ENCODE results near the gene CREB3L2. TPM values are rescaled to one million over a fixed set of nuclear protein-coding genes. Genes with fewer than 3 reads are reported as not detected.
A peak's percentile ranks its signal among the peaks of the same experiment; 100 is the strongest.

Gene CREB3L2
- total and polyA plus RNA-seq, 2 of the 13 experiments (the other 11 are each of a cell fraction or from before 2014, with no cell fraction given) = 22.1 to 41.1 TPM

DNA sequence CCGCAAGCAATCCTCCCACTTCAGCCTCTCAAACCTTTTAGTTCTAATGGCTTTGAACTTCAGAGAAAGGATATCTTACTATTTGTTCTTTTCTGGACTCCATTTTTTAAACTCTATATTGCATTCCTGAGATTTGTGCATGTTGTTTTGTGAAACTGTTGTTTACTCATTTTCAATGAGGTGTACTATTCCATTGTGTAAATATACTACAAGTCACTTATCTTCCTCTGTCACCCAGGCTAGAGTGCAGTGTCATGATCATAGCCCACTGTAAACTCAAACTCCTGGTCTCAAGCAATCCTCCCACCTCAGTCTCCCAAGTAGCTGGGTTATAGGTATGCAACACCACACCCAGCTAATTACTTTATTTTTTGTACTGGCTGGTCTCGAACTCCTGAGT is 43.0 kb upstream of the CREB3L2 start (continued):
- no peak for TF ChIP-seq SP2 (CRISPR knock-in tag; IDR thresholded peaks at IDR 0.05)
- no peak for TF ChIP-seq SMARCE1 (IDR thresholded peaks at IDR 0.05; ENCODE audit: borderline replicate concordance)
- no peak for TF ChIP-seq E2F1 (CRISPR knock-in tag; IDR thresholded peaks at IDR 0.05)
- TF ChIP-seq ZNF263 (CRISPR knock-in tag; IDR thresholded peaks at IDR 0.05) = no peak
- TF ChIP-seq POLR2AphosphoS5 (IDR thresholded peaks at IDR 0.05; ENCODE audit: low read depth, low read length) = no peak
- no peak for TF ChIP-seq FOXP1 (IDR thresholded peaks at IDR 0.05)
- peak; percentile 50; the same call in 1 of the 2 replicates for TF ChIP-seq FOXP1 (CRISPR knock-in tag; IDR thresholded peaks at IDR 0.05)
- TF ChIP-seq FOXA1 (IDR thresholded peaks at IDR 0.05) = no peak
- 0 out of 2 replicates have a peak, but pooled peaks have one; percentile 11 for TF ChIP-seq FOXA1 (CRISPR knock-in tag; IDR thresholded peaks at IDR 0.05)
- peak; percentile 53; the same call in 1 of the 2 replicates for TF ChIP-seq FOXA3 (CRISPR knock-in tag; IDR thresholded peaks at IDR 0.05)
- TF ChIP-seq ZNF598 (CRISPR knock-in tag; IDR thresholded peaks at IDR 0.05; ENCODE audit: borderline replicate concordance) = no peak
- TF ChIP-seq MEIS1 (CRISPR knock-in tag; IDR thresholded peaks at IDR 0.05; ENCODE audit: borderline replicate concordance) = no peak
- no peak for TF ChIP-seq ZSCAN29 (CRISPR knock-in tag; conservative IDR thresholded peaks at IDR 0.05)
- TF ChIP-seq, protein P1, sequence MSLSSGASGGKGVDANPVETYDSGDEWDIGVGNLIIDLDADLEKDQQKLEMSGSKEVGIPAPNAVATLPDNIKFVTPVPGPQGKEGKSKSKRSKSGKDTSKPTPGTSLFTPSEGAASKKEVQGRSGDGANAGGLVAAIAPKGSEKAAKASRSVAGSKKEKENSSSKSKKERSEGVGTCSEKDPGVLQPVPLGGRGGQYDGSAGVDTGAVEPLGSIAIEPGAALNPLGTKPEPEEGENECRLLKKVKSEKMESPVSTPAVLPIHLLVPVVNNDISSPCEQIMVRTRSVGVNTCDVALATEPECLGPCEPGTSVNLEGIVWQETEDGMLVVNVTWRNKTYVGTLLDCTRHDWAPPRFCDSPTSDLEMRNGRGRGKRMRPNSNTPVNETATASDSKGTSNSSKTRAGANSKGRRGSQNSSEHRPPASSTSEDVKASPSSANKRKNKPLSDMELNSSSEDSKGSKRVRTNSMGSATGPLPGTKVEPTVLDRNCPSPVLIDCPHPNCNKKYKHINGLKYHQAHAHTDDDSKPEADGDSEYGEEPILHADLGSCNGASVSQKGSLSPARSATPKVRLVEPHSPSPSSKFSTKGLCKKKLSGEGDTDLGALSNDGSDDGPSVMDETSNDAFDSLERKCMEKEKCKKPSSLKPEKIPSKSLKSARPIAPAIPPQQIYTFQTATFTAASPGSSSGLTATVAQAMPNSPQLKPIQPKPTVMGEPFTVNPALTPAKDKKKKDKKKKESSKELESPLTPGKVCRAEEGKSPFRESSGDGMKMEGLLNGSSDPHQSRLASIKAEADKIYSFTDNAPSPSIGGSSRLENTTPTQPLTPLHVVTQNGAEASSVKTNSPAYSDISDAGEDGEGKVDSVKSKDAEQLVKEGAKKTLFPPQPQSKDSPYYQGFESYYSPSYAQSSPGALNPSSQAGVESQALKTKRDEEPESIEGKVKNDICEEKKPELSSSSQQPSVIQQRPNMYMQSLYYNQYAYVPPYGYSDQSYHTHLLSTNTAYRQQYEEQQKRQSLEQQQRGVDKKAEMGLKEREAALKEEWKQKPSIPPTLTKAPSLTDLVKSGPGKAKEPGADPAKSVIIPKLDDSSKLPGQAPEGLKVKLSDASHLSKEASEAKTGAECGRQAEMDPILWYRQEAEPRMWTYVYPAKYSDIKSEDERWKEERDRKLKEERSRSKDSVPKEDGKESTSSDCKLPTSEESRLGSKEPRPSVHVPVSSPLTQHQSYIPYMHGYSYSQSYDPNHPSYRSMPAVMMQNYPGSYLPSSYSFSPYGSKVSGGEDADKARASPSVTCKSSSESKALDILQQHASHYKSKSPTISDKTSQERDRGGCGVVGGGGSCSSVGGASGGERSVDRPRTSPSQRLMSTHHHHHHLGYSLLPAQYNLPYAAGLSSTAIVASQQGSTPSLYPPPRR (CRISPR knock-in tag; IDR thresholded peaks at IDR 0.05; ENCODE audit: borderline replicate concordance) = peak; percentile 47; the same call in 1 of the 2 replicates
- TF ChIP-seq ZBTB34 (CRISPR knock-in tag; IDR thresholded peaks at IDR 0.05) = no peak
- TF ChIP-seq NR2F6 (IDR thresholded peaks at IDR 0.05) = 0 out of 2 replicates have a peak, but pooled peaks have one; percentile 21
- no peak for TF ChIP-seq NR2F6 (CRISPR knock-in tag; IDR thresholded peaks at IDR 0.05)
- TF ChIP-seq, protein P2, sequence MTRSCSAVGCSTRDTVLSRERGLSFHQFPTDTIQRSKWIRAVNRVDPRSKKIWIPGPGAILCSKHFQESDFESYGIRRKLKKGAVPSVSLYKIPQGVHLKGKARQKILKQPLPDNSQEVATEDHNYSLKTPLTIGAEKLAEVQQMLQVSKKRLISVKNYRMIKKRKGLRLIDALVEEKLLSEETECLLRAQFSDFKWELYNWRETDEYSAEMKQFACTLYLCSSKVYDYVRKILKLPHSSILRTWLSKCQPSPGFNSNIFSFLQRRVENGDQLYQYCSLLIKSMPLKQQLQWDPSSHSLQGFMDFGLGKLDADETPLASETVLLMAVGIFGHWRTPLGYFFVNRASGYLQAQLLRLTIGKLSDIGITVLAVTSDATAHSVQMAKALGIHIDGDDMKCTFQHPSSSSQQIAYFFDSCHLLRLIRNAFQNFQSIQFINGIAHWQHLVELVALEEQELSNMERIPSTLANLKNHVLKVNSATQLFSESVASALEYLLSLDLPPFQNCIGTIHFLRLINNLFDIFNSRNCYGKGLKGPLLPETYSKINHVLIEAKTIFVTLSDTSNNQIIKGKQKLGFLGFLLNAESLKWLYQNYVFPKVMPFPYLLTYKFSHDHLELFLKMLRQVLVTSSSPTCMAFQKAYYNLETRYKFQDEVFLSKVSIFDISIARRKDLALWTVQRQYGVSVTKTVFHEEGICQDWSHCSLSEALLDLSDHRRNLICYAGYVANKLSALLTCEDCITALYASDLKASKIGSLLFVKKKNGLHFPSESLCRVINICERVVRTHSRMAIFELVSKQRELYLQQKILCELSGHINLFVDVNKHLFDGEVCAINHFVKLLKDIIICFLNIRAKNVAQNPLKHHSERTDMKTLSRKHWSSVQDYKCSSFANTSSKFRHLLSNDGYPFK (CRISPR knock-in tag; IDR thresholded peaks at IDR 0.05; ENCODE audit: borderline replicate concordance) = no peak
- no peak for TF ChIP-seq ZNF350 (CRISPR knock-in tag; IDR thresholded peaks at IDR 0.05; ENCODE audit: borderline replicate concordance, low read depth)
- no peak for TF ChIP-seq HDAC2 (CRISPR knock-in tag; IDR thresholded peaks at IDR 0.05)
- TF ChIP-seq HMG20A (CRISPR knock-in tag; IDR thresholded peaks at IDR 0.05; ENCODE audit: borderline replicate concordance) = peak; percentile 56; the same call in 1 of the 2 replicates
